ENCODE measurements around the gene TTC13. TPM values are rescaled to one million over a fixed set of nuclear protein-coding genes. Genes with fewer than 3 reads are reported as not detected.
A peak's percentile ranks its signal among the peaks of the same experiment; 100 is the strongest.

Gene TTC13, protein sequence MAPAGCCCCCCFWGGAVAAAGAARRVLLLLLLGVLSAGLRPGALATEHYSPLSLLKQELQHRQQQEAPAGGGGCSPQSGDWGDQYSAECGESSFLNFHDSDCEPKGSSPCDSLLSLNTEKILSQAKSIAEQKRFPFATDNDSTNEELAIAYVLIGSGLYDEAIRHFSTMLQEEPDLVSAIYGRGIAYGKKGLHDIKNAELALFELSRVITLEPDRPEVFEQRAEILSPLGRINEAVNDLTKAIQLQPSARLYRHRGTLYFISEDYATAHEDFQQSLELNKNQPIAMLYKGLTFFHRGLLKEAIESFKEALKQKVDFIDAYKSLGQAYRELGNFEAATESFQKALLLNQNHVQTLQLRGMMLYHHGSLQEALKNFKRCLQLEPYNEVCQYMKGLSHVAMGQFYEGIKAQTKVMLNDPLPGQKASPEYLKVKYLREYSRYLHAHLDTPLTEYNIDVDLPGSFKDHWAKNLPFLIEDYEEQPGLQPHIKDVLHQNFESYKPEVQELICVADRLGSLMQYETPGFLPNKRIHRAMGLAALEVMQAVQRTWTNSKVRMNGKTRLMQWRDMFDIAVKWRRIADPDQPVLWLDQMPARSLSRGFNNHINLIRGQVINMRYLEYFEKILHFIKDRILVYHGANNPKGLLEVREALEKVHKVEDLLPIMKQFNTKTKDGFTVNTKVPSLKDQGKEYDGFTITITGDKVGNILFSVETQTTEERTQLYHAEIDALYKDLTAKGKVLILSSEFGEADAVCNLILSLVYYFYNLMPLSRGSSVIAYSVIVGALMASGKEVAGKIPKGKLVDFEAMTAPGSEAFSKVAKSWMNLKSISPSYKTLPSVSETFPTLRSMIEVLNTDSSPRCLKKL
- 4.4 to 7.0 TPM (median 6.2 TPM) in 3 replicates for total RNA-seq (2021)
- percentile 54 among the genes with signal in this experiment for Bru-seq, nascent RNA
- long read RNA-seq, experiment 1, transcript TTC13-201 (23 exons, 3,253 nt) = major isoform, 6 of 22 reads
- long read RNA-seq, experiment 1, partial matches to known transcripts = 1 of 22 reads
- long read RNA-seq, experiment 1, other reads (novel, unspliced or antisense) = 14 of 22 reads
- long read RNA-seq, experiment 2, partial matches to known transcripts = 1 of 2 reads
- long read RNA-seq, experiment 2, other reads (novel, unspliced or antisense) = 1 of 2 reads
- long read RNA-seq, experiment 3, partial matches to known transcripts = 1 of 1 reads
- long read RNA-seq, experiment 3, other reads (novel, unspliced or antisense) = 0 of 1 reads

- H3K27ac Mint-ChIP-seq = peak within 1 kb of the TSS; percentile 24; the same call in 1 of the 2 replicates
- DNase-seq (ENCODE audit: low spot score) (peak; percentile 98), ATAC-seq (peak; percentile 99)
- no peaks in the 10 kb centered on the region for H3K36me3 Mint-ChIP-seq
- H3K27me3 Mint-ChIP-seq (ENCODE audit: low read depth) = peaks cover 30% of the 10 kb centered on the region
- POLR2A ChIA-PET = no interaction called here
- CTCF ChIA-PET = interaction anchor here (0.6 to 1.8 kb wide), 3 partner anchors 10 to 181 kb away, joined by 3 to 8 read pairs (median 3); no protein-coding TSS in a partner anchor
- H3K4me1 Mint-ChIP-seq = peaks cover 15% of the 10 kb centered on the region
- H3K9me3 Mint-ChIP-seq = no peaks in the 10 kb centered on the region
- peak within 1 kb of the TSS; percentile 98 for H3K4me3 Mint-ChIP-seq
- TF ChIP-seq ZNF281 (CRISPR knock-in tag; IDR thresholded peaks at IDR 0.05) (no peak), TEAD1 (CRISPR knock-in tag; IDR thresholded peaks at IDR 0.05) (peak; percentile 30; the same call in 1 of the 2 replicates), NFATC4 (CRISPR knock-in tag; IDR thresholded peaks at IDR 0.05) (no peak), TEAD4 (CRISPR knock-in tag; IDR thresholded peaks at IDR 0.05) (no peak), MAX (CRISPR knock-in tag; IDR thresholded peaks at IDR 0.05) (peak; percentile 70), MXD4 (CRISPR knock-in tag; IDR thresholded peaks at IDR 0.05; ENCODE audit: borderline replicate concordance) (no peak), NFE2L1 (CRISPR knock-in tag; IDR thresholded peaks at IDR 0.05) (no peak), ZNF396 (CRISPR knock-in tag; IDR thresholded peaks at IDR 0.05; ENCODE audit: borderline replicate concordance) (no peak), ZBTB21 (CRISPR knock-in tag; IDR thresholded peaks at IDR 0.05; ENCODE audit: borderline replicate concordance) (no peak), ZNF232 (CRISPR knock-in tag; IDR thresholded peaks at IDR 0.05) (no peak), E2F5 (CRISPR knock-in tag; IDR thresholded peaks at IDR 0.05) (no peak), RELA (CRISPR knock-in tag; IDR thresholded peaks at IDR 0.05; ENCODE audit: borderline replicate concordance) (no peak), GTF2I (CRISPR knock-in tag; conservative IDR thresholded peaks at IDR 0.05) (no peak), SMAD3 (CRISPR knock-in tag; IDR thresholded peaks at IDR 0.05; ENCODE audit: borderline replicate concordance) (no peak), TP53 (CRISPR knock-in tag; IDR thresholded peaks at IDR 0.05) (no peak), ATF2 (CRISPR knock-in tag; IDR thresholded peaks at IDR 0.05; ENCODE audit: borderline replicate concordance, low read depth) (no peak), CREM (CRISPR knock-in tag; IDR thresholded peaks at IDR 0.05) (0 out of 2 replicates have a peak, but pooled peaks have one; percentile 86), ATF1 (CRISPR knock-in tag; IDR thresholded peaks at IDR 0.05) (no peak), ZNF121 (CRISPR knock-in tag; IDR thresholded peaks at IDR 0.05) (no peak), ZNF138 (CRISPR knock-in tag; conservative IDR thresholded peaks at IDR 0.05) (no peak), FOXK1 (CRISPR knock-in tag; IDR thresholded peaks at IDR 0.05) (peak; percentile 65; the same call in 1 of the 2 replicates)
- TF ChIP-seq, protein P1, sequence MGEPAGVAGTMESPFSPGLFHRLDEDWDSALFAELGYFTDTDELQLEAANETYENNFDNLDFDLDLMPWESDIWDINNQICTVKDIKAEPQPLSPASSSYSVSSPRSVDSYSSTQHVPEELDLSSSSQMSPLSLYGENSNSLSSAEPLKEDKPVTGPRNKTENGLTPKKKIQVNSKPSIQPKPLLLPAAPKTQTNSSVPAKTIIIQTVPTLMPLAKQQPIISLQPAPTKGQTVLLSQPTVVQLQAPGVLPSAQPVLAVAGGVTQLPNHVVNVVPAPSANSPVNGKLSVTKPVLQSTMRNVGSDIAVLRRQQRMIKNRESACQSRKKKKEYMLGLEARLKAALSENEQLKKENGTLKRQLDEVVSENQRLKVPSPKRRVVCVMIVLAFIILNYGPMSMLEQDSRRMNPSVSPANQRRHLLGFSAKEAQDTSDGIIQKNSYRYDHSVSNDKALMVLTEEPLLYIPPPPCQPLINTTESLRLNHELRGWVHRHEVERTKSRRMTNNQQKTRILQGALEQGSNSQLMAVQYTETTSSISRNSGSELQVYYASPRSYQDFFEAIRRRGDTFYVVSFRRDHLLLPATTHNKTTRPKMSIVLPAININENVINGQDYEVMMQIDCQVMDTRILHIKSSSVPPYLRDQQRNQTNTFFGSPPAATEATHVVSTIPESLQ (CRISPR knock-in tag; IDR thresholded peaks at IDR 0.05) = no peak
- TF ChIP-seq, protein P2, sequence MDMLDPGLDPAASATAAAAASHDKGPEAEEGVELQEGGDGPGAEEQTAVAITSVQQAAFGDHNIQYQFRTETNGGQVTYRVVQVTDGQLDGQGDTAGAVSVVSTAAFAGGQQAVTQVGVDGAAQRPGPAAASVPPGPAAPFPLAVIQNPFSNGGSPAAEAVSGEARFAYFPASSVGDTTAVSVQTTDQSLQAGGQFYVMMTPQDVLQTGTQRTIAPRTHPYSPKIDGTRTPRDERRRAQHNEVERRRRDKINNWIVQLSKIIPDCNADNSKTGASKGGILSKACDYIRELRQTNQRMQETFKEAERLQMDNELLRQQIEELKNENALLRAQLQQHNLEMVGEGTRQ (CRISPR knock-in tag; IDR thresholded peaks at IDR 0.05) = no peak
- TF ChIP-seq, protein P3, sequence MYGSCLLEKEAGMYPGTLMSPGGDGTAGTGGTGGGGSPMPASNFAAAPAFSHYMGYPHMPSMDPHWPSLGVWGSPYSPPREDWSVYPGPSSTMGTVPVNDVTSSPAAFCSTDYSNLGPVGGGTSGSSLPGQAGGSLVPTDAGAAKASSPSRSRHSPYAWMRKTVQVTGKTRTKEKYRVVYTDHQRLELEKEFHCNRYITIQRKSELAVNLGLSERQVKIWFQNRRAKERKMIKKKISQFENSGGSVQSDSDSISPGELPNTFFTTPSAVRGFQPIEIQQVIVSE (CRISPR knock-in tag; IDR thresholded peaks at IDR 0.05; ENCODE audit: borderline replicate concordance) = no peak
Measured at GRCh38 chr1:230978491-230979388, at the start of gene TTC13, which contains the start of gene ARV1. Gene TTC13, minus strand, starts transcription at chr1:230978861. Its CDS starts 31 bp downstream, at chr1:230978830. Gene ARV1, plus strand, starts transcription at chr1:230979094. Its CDS starts 12 bp downstream, at chr1:230979106.
